Activated T-cell treated with anti-CD3 and anti-CD28 coated beads, Interleukin-2, amount 50 U/mL, for 72 hours (primary cell): ENCODE results near the gene STEAP1. TPM values are rescaled to one million over a fixed set of nuclear protein-coding genes. Genes with fewer than 3 reads are reported as not detected.

ENCODE experiments used
- ATAC-seq, 2 donors: fragments of 150-1000 bp; cut with Tn5 transposase; replicated peaks in 1 of 2; 2 replicates each; pipeline ENCODE4 v1.10.0; 2021; ENCODE audit warnings: moderate library complexity in 2 of 2, mild to moderate bottlenecking in 1 of 2
- DNase-seq, 2 donors: peaks; one replicate each; pipeline ENCODE4 v3.0.0; 2021 to 2022; ENCODE audit warnings: mixed read lengths in 1 of 2
- H3K27ac Mint-ChIP-seq: one replicate; pipeline ENCODE4 v1.8.0; 2022; ENCODE audit warnings: mild to moderate bottlenecking, moderate library complexity, mixed read lengths
- H3K27me3 Mint-ChIP-seq: one replicate; pipeline ENCODE4 v1.8.0; 2022; ENCODE audit warnings: low read depth, mixed read lengths
- H3K36me3 Mint-ChIP-seq, 2 donors: one replicate each; pipeline ENCODE4 v1.8.0; 2022; ENCODE audit warnings: mixed read lengths in 2 of 2, mild to moderate bottlenecking in 1 of 2; ENCODE audit not compliant: insufficient read depth in 2 of 2
- H3K4me1 Mint-ChIP-seq: one replicate; pipeline ENCODE4 v1.8.0; 2022; ENCODE audit warnings: low read depth, mixed read lengths
- H3K4me3 Mint-ChIP-seq, 2 donors: one replicate each; pipeline ENCODE4 v1.8.0; 2022; ENCODE audit warnings: mild to moderate bottlenecking in 2 of 2, mixed read lengths in 2 of 2, moderate library complexity in 2 of 2
- H3K9me3 Mint-ChIP-seq, 2 donors: one replicate each; pipeline ENCODE4 v1.8.0; 2022; ENCODE audit warnings: mixed read lengths in 2 of 2
- total RNA-seq, 2 donors: library from RNA; stranded (reverse); gene quantifications; one replicate each; pipeline ENCODE4 v1.2.3, GENCODE V29; 2022

The STEAP1 gene
- total RNA-seq, 2 donors from 2014 or later = 2.0 to 2.1 TPM

DNA sequence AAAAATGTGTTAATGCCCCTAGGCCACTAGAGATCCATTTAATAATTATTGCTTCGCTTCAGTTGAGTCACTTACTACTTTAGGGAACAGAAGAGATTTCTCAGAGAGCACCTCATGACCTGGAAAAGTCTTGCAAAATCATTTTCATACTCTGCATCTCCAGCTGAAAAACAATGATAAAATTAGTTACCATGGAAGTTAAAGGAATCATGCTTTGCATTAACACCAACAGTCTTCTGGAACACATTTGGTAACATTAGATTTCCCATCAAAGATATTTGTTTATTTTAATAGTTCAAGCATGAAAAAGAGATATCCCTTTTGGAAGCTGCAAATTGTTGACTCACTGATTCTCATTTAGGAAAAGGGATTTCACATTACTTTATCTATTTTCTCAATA, 55.5 kb downstream of the STEAP1 start:
- Mint-ChIP-seq H3K9me3 (peaks cover 0 to 2% of the 10 kb centered on the region in 2 donors), H3K27me3 (peaks cover 31% of the 10 kb centered on the region), H3K4me3 (no peak overlapping the region), H3K4me1 (peaks cover 9% of the 10 kb centered on the region), H3K27ac (no peak overlapping the region), H3K36me3 (no peaks in the 10 kb centered on the region)
- DNase-seq = no peak
- no peak for ATAC-seq

DNA sequence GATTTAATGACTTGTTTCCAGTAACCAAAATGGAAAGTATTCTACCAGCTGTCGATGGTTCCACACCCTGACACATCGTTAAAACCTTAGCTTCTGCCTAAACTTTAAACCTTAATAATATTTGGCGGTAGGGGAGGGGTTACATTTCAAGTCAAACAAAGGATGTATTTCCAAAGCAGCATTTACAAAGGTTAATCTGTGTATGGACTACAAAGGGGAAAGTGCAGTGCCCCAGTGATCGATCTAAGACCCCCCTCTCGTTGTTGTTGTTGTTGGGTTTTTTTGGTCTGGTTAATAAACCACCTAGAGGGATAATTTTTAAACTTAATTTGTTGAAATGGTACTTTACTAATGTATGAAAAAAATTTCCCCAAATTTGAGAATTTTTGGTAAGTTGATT, 56.2 kb downstream of the STEAP1 start:
- Mint-ChIP-seq H3K9me3 (peaks cover 0 to 2% of the 10 kb centered on the region in 2 donors), H3K4me1 (peaks cover 9% of the 10 kb centered on the region), H3K27ac (no peak overlapping the region), H3K36me3 (no peaks in the 10 kb centered on the region), H3K27me3 (peaks cover 28% of the 10 kb centered on the region), H3K4me3 (peak overlapping the region in 1 of 2 donors; percentile 64)
- DNase-seq = no peak
- ATAC-seq = no peak

DNA sequence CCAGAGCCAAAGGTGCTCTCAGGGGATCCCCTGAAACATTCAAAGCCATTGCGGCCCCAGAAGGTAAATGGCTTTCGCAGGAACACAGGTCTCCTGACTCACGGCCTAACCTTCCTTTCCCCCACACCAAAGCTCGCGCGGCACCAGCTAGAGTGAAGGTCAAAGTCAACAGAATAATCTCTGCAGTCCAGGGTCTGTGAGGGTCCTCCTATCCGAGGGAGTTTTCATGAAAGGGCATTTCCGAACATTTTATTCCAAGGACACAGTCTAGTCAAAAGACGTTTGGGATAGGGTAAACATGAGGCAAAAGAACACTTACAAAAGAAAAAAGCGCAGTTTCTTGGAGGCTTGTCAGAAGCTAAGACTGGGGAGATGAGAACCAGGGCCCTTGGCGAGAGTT, 56.7 kb downstream of the STEAP1 start:
- DNase-seq = no peak

DNA sequence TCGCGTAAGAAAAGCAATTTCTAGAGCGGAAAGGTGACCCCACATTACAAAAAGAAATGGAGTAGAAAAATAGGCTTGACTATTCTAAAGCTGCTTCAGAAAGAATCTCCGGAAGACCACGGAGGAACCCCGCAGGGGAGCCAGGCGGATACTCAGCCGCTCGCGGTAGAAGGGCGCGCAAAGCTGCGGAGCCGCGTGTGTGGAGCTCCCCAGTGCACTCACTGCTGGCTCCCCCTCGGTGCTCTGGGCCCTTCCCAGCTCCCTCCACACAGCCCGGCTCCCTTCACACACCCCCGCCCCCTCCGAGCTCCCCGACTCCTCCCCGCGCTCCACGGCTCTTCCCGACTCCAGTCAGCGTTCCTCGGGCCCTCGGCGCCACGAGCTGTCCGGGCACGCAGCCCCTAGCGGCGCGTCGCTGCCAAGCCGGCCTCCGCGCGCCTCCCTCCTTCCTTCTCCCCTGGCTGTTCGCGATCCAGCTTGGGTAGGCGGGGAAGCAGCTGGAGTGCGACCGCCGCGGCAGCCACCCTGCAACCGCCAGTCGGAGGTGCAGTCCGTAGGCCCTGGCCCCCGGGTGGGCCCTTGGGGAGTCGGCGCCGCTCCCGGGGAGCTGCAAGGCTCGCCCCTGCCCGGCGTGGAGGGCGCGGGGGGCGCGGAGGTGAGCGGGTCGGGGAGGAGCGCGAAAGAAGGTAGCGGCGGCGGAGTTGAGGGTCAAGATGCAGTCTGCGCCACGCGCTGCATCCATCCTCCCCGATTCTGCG, 57.3 kb downstream of the STEAP1 start, which contains the start of gene STEAP2:
Gene STEAP2 (plus strand): TSS at position 350 of the 758 bp plus-strand sequence. CDS start 13,343 bp downstream, outside the sequence.
- Mint-ChIP-seq H3K27ac (no peak within 1 kb of the TSS), H3K4me3 (peak within 1 kb of the TSS; percentile 63 to 64), H3K4me1 (peaks cover 9% of the 10 kb centered on the region), H3K27me3 (peaks cover 17% of the 10 kb centered on the region), H3K9me3 (no peaks in the 10 kb centered on the region), H3K36me3 (no peaks in the 10 kb centered on the region)
- DNase-seq (peak; percentile 47 to 52), ATAC-seq (peak; percentile 86 to 92)

More for the DNA sequence above, 56.7 kb downstream of the STEAP1 start:
- Mint-ChIP-seq H3K4me3 (peak overlapping the region; percentile 63 to 64), H3K4me1 (peaks cover 9% of the 10 kb centered on the region), H3K27me3 (peaks cover 23% of the 10 kb centered on the region), H3K27ac (no peak overlapping the region), H3K36me3 (no peaks in the 10 kb centered on the region), H3K9me3 (no peaks in the 10 kb centered on the region)
- ATAC-seq = no peak

DNA sequence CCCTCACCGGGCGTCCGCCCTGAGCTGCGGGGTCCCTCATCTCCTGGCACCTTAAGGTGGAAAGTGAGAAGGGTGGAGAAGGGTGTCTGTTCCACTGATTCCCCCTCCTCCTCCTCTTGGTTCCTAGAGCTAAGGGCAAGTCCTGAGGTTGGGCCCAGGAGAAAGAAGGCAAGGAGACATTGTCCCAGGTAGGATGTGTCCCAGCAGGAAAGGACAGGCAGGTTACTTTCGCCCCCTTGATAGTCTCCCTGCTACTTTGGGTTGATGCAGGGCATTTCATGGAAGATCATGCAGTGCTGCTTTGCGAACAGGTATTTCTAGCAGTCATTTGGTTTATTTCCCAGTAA, 57.9 kb downstream of the STEAP1 start:
- H3K4me1 Mint-ChIP-seq = peaks cover 9% of the 10 kb centered on the region
- no peak for DNase-seq
- H3K9me3 Mint-ChIP-seq = no peaks in the 10 kb centered on the region
- H3K27ac Mint-ChIP-seq = no peak overlapping the region
- ATAC-seq = no peak
- H3K36me3 Mint-ChIP-seq = no peaks in the 10 kb centered on the region
- peaks cover 16% of the 10 kb centered on the region for H3K27me3 Mint-ChIP-seq
- H3K4me3 Mint-ChIP-seq = peak overlapping the region; percentile 31 to 64

DNA sequence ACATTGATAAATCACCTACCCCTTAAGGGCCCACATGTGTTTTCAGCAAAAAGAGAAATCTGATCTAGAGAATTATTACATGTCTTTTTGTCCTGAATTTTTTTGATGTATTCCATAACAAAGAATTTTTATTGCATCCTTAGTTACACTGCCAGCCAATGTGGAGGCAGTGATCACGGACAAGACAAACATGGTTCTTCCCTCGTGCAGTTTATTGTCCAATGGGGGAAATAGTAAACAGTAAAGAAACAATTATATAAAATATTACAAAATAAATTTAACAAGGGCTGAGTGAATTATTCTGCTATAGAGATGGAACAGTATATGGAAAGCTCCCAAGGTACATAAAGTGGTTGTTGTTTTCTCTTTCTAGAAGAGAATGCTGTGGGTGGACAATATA, 59.3 kb downstream of the STEAP1 start:
- Mint-ChIP-seq H3K36me3 (no peaks in the 10 kb centered on the region), H3K4me3 (no peak overlapping the region), H3K9me3 (no peaks in the 10 kb centered on the region), H3K27ac (no peak overlapping the region), H3K4me1 (peaks cover 9% of the 10 kb centered on the region), H3K27me3 (peaks cover 10% of the 10 kb centered on the region)
- DNase-seq = no peak
- ATAC-seq = no peak

Other genes with a start within 250 kb of the STEAP1 start
- gene STEAP2, start 57.3 kb downstream of the STEAP1 start, total RNA-seq = not detected
- gene CFAP69, start 90.7 kb downstream of the STEAP1 start, total RNA-seq = 1 to 10 TPM in 1 of 2 donors, under 1 TPM in 1; 0.79 to 1.1 TPM
- not detected for gene FAM237B, start 166.8 kb downstream of the STEAP1 start, total RNA-seq
- 10 to 100 TPM; 47.6 to 71.1 TPM for gene GTPBP10, start 192.2 kb downstream of the STEAP1 start, total RNA-seq
- gene CLDN12, start 249.0 kb downstream of the STEAP1 start, total RNA-seq = 10 to 100 TPM in 1 of 2 donors, 1 to 10 TPM in 1; 5.5 to 11.2 TPM